Cerebellar nuclear complex (tissue), 1 donor: ENCODE data around the gene SPI1.

ENCODE experiments used
- DNase-seq, 2 experiments: peaks; one replicate each; lab custom pipeline; 2025; lab: John Stamatoyannopoulos, UW

SPI1 gene

DNA sequence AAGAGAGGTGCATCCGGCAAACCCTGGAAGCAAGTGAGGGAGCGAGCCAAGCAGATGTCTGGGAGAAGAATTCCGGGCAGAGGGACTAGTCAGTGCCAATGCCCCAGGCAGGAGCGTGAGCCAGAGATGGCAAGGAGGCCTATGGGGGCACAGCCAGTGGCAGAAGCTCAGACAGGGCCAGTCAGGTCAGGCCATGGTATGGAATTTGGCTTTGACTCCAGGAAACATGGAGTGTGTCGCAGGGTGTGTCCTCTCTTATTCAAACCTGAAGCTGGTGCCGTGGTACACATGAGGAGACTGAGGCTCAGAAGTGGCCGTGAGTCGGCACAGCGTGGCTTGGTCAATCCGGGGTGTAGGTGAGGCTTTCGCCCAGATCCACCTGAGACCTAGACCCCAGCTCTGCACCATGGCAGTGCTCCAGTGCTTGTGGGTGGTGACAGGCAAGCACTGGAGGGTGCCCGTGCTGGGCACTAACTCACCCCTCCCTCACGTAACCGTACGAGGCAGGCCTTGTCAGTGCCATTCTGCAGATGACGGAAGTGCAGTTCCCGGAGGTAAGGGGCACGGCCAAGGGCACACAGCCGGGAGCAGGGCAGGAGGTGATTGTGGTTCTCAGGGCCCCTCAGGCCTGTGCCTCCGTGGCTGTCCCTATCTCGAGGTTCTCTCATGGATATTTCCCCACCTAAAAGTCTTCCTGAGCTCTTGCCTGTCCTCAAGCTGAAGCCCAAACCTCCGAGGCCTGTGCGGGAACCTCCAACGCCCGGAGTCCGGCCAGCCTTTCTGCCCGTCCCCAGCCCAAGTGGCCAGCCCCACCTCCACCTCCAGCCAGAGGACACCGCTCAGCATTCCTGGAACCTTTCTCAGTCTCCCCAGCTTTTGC lies 10.6 kb upstream of the SPI1 start:
- DNase-seq: no peak

DNA sequence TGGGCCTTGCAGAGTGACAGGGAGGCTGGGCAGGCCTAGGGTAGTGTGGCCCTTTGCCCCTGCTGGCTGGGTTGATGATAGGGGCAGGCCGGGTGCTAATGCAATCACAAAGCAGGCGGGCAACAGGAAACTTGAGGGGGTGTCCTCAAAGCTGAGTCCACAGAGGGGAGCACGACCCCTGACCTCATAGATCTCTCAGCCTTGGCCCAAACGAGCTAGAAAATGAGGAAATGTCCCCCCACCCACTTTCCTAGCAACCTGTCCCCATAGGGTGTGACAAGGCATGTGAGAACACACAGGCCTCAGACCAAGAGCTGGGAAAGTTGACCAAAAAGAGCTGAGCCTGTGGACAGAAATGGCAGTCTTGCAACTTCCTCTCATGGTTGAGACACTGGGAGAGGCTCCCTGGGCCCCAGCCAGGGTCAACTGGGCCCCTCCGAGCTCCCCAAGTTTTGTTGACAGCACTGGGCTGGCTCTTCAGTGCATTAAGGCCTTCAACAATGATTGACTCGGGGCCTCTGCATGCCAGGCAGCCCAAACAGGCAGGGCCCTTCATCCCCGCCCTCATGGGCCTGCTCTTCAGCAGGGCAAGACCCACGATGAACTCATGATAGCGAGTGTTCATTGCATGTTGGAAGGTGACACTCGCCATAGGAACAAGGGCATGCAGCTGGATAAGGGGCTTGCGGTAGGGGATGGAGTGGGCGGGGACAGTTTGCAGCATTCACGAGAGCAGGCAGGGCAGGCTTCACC lies 9.8 kb upstream of the SPI1 start:
- DNase-seq: no peak

DNA sequence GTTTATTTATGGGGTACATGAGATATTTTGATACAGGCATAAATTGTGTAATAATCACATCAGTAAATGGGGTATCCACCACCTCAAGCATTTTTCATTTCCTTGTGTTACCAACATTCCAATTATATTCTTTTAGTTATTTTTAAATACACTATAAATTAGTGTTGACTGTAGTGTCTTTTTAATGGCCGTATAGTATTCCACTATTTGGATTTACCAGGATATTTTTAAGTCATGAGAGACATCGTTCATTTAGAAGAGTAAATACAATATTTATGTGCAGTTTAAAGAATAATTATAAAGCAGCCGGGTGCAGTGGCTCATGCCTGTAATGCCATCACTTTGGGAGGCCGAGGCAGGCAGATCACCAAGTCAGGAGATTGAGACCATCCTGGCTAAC lies 6.2 kb upstream of the SPI1 start:
- no peak for DNase-seq

DNA sequence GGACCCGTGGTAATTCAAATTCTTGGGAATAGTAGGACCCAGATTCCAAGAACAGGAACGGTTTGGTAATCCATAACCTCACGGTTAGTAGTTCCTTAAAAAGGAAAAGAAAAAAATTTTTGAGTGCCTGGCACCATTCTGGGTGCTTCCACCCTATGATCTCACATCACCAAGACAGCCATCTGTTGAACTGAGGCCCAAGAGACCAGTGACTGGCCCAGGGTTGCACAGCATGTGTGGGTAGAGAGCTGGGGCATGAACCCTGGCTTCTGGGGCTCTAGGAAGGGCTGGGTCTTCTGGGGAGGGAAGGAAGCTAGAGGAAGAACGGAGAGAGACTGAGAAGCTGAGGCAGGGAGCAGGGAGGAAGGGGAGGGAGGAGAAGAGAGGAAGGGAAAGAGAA lies 4.7 kb upstream of the SPI1 start:
- no peak for DNase-seq

DNA sequence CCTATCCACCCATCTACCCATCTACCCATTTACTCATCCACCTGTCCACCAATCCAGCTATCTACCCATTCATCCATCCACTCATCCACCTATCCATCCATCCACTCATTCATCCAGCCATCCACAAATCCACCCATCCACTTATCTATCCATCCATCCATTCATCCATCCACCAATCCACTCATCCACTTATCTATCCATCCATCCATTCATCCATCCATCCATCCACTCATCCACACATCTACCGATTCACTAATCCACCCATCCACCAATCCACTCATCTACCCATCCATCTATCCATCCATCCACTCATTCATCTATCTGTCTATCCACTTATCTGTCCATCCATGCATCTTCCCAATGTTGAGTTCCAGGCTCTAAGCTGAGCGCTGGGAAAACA lies 1.7 kb upstream of the SPI1 start:
- DNase-seq: no peak

DNA sequence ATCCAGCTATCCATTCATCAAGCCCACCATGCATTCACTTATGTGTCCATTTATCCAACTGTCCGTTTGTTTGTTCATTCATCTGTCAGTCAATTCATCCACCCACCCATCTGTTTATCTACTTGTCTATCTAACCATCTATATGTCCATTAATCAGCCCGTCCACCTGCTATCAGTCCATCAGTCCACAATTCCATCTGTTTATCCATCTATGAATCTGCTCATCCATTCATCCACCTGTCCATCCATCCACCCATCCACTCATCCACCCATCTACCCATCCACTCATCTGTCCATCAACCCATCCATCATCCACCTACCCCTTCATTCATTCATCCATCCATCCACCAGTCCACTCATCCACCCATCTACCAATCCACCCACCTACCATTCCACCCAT lies 970 bp upstream of the SPI1 start:
- DNase-seq: no peak

DNA sequence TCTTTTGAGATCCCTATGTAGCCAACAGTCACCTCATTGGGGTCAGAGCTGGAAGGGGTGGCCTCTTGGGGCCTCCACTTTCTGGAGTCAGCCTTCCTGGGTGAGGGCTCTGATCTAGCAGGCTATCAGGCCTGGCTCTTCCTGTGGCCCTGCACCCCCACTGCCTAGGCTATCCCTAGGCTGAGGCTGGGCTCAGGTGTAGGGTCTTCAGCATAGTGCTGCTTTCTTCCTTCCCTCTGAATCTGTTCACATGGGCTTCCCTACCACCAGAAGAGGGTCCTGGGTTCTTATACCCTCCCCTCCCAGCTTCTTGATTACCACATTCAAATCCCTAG lies 456 bp upstream of the SPI1 start:
- DNase-seq: no peak

DNA sequence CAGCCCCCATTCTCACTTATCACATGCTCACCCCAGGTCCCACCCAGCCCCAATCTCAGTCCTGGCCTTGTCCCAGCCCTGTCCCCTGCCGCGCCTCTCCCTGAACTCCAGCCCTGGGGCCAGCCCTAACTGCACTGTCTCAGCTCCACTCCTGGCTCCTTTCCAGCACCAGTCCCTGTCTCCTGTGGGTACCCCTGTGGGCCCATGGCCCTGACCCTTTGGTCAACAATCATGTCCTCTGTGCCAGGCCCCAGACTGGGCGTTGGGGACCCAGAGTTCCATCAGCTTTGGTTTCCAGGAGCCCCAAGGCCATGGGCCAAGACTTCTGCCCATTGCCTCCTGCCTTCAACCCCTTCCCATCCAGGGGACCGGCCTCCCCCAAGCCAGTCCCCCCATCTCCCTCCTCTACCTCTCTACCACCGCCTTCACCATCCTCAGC lies 757 bp downstream of the SPI1 start:
- no peak for DNase-seq

DNA sequence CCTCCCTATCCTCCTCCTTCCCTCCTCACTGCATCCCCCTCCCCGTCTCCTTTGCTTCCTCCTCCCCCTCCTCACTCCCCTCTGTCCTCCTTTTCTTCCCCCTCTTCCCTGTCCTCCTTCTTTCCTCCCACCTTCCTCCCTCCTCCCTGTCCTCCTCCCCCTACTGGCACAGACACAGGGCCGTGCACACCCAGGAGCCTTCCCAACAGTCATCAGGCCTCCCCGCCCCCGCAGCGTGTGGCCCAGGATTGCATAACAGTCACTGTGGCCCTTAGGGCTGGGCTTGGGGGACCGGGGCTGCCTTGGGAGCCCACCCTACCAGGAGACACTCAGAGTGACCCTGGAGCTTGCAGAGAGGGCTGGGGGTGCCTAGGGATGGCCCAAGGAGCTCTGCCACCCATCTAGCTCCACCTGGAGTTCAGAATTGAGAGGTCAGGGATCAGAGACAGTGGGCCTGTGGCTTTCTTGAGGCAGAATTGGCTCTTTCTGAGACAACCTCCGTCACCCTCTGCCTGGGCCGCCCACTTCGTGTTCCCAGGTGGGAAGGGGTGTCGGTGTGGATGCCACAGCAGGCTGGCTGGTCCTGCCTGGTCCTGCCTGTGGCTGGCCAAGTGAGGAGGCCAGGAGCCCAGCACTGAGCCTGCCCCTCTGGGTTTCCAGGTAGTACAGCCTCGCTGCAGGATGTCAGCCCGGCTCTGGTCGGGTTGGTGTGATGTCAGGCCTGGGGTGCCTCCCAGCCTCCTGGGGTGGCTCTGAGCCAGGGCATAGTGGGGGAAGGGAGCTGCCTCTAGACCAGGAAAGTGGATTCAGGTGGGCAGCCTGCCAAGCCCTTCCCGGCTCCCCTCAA lies 1.6 kb downstream of the SPI1 start:
- no peak for DNase-seq

DNA sequence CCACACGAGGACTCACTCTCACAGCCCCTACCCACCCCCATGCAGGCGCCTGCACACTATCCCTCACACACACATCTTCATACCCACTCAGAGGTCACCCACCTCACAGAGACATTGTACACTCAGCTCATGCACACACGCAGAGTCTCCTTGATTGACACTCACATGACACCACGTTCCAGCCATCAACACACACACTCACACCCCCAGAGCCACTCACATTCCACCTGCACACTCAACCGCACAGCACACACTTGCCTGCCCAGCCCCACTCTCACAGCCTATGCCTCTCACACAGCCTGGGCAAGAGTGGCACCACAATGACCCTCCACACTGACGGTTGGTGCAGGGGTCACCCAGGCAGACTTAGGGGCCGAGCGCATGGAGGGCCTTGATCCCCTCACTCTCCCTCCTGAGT lies 2.2 kb downstream of the SPI1 start:
- no peak for DNase-seq

DNA sequence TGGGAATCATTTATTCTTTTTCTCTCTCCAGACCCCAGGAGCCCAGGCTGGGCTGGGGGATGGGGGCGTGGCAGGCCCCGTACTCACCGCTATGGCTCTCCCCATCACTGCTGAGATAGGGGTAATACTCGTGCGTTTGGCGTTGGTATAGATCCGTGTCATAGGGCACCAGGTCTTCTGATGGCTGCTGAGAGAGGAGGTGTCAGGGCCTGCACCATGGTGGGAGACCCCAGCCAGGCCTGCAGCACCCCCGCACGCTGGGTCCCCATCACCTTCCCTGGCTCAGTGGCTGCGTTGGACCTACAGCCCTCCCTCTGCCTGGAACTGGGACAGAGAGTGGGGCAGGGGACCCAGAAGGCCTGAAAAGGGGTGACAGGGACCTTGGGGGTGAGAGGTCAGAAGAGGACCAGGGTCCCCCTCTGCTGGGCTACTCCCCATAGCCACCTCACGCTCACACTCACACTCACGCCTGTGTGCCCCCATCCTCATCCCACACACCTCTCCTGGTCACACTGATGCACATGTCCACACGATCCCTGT lies 2.7 kb downstream of the SPI1 start:
- no peak for DNase-seq

DNA sequence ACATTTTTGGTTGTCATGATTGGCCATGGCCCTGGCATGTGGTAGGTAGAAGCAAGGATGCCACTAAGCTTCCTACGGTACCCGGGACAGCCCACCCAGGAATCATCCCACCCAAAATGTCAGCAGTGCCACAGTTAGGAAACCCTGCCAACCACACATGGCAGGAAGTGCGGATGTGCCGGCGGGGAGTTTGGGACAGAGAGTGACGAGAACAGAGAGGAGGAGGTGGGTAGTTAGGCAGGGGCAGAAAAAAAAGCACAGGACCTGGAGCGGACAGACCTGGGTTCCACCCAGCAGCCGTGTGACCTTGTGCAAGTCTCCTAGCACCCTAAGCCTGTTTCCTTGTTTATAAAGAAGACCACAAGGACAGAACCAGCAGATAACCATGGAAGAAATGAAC lies 3.3 kb downstream of the SPI1 start:
- no peak for DNase-seq

DNA sequence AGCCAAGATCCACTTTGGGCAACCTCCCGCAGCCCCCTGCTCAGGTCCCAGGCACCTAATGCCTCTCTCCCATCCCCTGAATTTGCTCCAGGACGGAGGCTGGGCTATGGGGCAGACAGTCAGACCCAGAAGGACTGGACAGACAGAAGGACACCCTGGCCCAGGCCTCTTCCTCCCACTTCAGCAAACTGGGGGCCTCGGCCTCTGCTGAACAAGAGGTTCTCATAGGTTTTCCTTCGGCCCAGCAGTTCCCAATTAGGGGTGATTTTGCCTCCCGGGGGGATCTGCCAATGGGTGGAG lies 3.7 kb downstream of the SPI1 start:
- DNase-seq: no peak

DNA sequence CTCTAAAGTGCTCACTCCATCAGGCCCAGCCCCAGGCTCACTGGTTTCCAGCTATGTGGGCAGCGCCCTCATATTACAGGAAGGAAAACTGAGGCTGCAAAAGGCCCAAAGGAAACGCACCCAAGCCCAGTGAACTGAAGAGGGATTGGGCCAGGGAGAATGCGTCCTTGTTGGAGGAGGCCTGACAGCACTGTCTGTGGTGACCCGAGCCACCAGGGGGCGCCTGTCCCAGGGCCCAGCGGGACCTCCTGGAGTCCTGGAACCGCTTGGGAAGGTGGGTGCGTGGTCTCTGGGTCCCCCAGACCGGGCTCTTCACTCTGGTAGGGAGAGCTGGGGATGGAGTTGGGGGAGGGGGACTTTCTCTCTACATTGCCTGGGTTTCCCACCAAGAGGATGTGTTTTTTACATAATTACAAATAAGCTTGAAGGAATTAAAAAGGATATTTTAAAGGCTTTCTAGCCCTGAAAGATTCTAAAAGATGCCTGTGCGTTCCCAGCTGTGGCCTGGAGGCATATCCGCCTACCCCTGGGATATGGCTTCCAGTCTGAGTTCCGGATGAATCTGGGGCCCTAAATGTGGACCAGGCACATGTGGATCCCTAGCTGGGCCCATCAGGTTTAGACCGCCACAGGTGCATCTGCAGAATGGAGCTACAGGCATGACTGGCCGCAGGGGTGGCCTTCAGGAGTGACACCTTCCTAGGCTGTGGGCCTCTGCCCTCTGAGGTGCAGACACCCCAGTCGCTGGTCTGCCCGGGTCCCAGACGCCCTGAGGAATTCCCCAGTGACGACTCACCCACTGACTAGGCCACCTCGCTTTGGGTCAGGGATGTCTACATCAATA lies 4.2 kb downstream of the SPI1 start:
- DNase-seq: peak in 1 of 2 experiments; percentile 53

DNA sequence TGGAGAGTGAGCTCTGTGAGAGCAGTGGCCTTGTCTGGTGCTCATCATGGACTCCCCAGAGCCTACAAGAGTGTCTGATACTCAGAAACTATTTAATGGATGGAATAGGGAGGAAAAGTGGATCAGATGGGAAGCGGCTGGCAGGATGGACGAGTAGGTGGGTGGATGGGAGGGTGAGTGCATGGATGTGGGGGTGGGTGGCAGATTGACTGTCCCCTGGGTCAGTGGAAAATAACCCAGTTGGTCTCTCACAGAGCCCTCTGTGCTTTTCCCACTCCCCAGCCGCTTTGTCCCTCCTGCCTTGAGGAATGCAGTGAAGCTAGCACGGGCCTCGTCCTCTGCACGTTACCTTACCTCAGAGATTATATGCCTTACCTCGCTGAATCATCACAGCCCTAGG lies 5.9 kb downstream of the SPI1 start:
- DNase-seq: no peak

DNA sequence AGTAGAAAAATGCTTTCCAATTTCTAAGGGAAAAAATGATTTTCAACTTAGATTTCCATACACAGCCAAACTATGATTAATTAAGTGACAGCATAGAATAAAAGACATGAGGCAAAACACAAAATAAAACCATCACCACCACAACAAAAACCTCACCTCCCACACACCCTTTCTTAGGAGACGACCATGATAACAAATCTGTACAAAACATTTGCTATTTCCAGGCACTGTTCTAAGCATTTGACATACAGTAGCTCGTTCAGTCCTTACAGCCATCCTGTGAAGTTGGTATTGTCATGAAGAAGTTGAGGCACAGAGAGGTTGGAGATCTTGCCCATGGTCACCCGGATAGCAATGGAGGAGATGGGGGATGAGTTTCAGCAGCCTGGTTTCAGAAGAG lies 8.7 kb downstream of the SPI1 start:
- no peak for DNase-seq

DNA sequence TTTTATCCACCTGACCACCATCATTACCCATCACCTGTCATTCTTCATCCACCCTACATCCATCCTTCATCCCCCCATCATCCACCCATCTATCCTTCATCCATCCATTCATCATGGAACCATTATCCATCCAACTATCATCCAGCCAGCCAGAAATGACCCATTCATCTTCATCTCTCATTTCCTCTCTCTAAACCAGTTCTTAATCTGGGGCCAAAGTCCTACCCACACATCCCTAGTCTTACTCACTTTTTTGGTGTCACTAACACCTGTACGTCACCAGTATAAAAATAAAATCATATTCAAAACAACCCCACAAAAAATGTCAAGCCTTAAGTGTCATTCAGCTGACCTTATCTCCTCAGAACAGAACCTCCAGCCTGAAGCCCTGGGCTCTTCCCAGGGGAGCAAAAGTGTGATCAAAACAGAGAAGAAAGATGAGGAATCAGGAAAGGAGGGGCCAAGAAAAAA lies 12.3 kb downstream of the SPI1 start:
- DNase-seq: no peak

DNA sequence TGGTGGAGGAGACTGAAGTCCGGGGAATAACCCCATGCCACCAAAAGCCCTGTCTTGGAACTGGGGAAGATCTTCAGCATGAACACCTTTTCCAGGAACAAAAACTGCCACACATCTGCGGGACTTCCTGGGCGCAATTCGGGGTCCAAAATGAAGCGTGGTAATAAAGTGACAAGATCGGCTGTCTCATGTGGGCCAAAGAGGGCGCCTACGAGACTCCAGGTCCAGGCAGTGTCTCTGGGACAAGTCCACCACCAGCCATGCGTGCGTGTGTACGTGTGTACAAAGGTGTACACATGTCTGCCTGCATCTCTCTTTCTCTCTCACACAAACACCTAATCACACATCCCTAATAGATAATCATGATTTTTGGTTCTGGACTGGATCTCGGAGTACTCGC lies 16.9 kb downstream of the SPI1 start:
- DNase-seq: no peak

DNA sequence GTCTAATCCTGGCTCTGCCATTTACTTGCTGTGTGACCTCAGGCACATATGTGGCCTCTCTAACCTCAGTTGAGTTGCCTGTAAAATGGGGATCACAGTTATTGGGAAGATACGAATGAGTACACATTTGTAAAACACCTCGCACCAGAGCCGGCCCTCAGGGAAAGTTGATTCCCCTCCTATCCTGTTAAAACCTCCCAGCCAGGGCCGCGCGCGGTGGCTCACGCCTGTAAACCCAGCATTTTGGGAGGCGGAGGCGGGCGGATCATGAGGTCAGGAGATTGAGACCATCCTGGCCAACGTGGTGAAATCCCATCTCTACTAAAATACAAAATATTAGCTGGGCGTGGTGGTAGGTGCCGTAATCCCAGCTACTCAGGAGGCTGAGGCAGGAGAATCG lies 18.0 kb downstream of the SPI1 start:
- no peak for DNase-seq

DNA sequence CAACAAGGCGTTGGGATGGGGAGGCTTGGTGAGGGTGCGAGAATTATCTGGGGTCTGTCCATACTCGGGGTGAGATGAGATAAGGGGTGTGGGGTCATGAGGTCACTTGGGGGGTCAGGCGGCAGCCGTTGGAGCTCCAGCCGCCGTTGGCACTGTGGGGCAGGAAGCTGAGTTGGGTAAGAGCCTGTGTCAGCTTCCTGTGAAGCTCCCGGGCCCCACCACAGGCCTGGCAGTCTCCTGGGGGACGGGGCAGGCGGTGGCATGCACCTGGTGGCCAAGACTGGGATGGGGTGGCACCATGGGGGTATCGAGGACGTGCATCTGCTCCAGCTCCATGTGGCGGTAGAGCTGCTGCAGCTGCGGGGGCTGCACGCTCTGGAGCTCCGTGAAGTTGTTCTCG lies 18.8 kb downstream of the SPI1 start:
- no peak for DNase-seq

DNA sequence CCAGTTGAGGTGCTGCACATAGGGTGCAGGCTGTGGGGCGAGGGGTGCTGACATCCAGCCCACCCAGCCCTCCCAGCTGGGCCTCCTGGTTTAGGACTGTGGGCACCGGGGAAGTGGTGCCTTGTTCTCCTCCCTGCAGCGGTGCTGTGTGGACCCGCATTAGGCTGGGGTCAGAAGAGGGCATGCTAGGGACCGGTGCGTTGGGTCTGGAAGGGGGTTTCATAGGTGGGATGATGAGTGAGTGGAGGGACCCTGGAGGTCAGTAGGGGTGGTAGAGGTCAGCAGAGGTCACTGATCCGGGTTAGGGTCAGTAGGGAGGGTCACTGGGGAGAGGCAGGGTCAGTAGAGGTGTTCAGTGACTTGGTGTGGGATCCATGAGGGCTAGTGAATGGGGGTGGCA lies 19.2 kb downstream of the SPI1 start:
- DNase-seq: no peak

DNA sequence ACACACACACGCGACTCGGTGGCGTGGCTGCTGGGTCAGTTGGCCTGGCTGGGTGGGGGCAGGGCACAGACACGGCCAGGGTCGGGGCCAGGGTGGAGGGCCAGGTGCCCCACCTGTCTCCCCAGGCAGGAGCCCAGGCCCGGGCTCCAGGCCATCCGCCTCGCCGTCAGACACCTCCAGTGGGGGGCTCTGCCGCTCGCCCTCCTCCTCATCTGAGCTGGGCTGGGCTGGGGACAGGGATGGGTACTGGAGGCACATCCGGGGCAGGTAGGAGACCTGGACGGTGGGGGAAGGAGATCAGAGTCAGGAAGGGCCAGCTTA lies 19.7 kb downstream of the SPI1 start:
- no peak for DNase-seq
